GM19099 (cell line): Measurements from ENCODE around the gene RPP25.

Source experiments
- POLR2A ChIP-seq: IDR thresholded peaks from 3 replicates; pipeline ENCODE4 v1.6.1; 2011; ENCODE audit warnings: low read depth; ENCODE audit not compliant: insufficient read length; ENCODE audit errors: extremely low read depth

The RPP25 gene

GRCh38 chr15:74956648-74957475, at the start of gene RPP25:
TSS of gene RPP25 (minus strand) at chr15:74956772. CDS start at chr15:74956583, 189 bp downstream.
- peak; percentile 73 for TF ChIP-seq POLR2A

- TF ChIP-seq POLR2A, result no peak
These were observed 45.8 kb upstream of the RPP25 start for GRCh38 chr15:75002398-75002797.

GRCh38 chr15:75001310-75001709, 44.7 kb upstream of the RPP25 start:
- no peak for TF ChIP-seq POLR2A

GRCh38 chr15:74997543-74997942, 41.0 kb upstream of the RPP25 start:
- TF ChIP-seq POLR2A, result no peak

- TF ChIP-seq POLR2A, result no peak
These were observed 40.6 kb upstream of the RPP25 start for GRCh38 chr15:74997141-74997540.

- TF ChIP-seq POLR2A, result no peak
These were observed 39.5 kb upstream of the RPP25 start for GRCh38 chr15:74995779-74996765.

GRCh38 chr15:74995182-74995778, 38.7 kb upstream of the RPP25 start, which contains the start of gene SCAMP5:
TSS of gene SCAMP5 (plus strand) at chr15:74995563. CDS start at chr15:75011840, 16,277 bp downstream.
- peak; percentile 31 for TF ChIP-seq POLR2A

GRCh38 chr15:74994685-74995084, 38.1 kb upstream of the RPP25 start:
- no peak for TF ChIP-seq POLR2A

- TF ChIP-seq POLR2A, result no peak
These were observed 37.7 kb upstream of the RPP25 start for GRCh38 chr15:74994236-74994635.

GRCh38 chr15:74992619-74993018, 36.0 kb upstream of the RPP25 start:
- no peak for TF ChIP-seq POLR2A

GRCh38 chr15:74989527-74989926, 33.0 kb upstream of the RPP25 start:
- no peak for TF ChIP-seq POLR2A

GRCh38 chr15:74988007-74988800, 31.6 kb upstream of the RPP25 start:
- TF ChIP-seq POLR2A, result no peak

GRCh38 chr15:74983725-74984231, 27.2 kb upstream of the RPP25 start:
- no peak for TF ChIP-seq POLR2A

- no peak for TF ChIP-seq POLR2A
These were observed 25.6 kb upstream of the RPP25 start for GRCh38 chr15:74982183-74982582.
